HG03521 (cell line): ENCODE measurements around the gene FAM8A1.
"Not testable (repeated sequence)": the region's sequence is repeated elsewhere in the genome, so short reads cannot be mapped to it uniquely, and the experiment has no call there.

Source experiments
- ATAC-seq: cut with Tn5 transposase; IDR thresholded peaks from one replicate; pipeline ENCODE4 v1.9.1; 2021; ENCODE audit warnings: mild to moderate bottlenecking, moderate library complexity; ENCODE audit not compliant: unreplicated experiment

The FAM8A1 gene

GRCh38 chr6:17599877-17600526 lies at the start of gene FAM8A1:
Gene FAM8A1 (plus strand): TSS chr6:17600302. CDS start chr6:17600410, 108 bp downstream.
- ATAC-seq = peak; percentile 86

DNA sequence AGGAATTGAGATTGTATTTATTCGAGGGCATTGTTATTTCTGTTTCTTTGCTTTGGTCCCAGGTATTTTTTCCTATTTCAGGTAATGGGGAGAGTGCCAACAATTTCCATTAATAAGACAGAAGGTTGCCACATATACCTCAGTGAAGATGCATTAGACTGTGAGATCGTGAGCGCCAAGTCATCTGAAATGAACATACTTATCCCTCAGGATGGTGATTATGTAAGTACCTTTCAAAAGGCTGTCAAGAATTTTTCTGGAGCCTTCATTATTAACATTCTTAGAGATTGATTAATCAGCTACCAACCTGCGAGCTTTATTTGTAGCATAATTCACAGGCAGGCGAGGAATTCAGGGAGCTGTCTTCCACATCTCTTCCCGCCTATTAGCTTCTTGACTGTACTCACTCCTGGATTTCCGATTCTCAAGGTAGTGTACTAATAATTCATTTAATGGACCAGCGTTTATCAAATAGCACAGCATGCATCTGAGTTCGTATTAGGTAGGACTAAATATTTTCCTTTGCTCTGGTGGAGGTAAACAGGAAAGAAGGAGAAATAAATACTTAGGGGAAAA lies 48.6 kb upstream of the FAM8A1 start:
- ATAC-seq = no peak

GRCh38 chr6:17552861-17553260 lies 47.2 kb upstream of the FAM8A1 start:
- ATAC-seq = no peak

- no peak for ATAC-seq
Measured at GRCh38 chr6:17556014-17556413, 44.1 kb upstream of the FAM8A1 start.

DNA sequence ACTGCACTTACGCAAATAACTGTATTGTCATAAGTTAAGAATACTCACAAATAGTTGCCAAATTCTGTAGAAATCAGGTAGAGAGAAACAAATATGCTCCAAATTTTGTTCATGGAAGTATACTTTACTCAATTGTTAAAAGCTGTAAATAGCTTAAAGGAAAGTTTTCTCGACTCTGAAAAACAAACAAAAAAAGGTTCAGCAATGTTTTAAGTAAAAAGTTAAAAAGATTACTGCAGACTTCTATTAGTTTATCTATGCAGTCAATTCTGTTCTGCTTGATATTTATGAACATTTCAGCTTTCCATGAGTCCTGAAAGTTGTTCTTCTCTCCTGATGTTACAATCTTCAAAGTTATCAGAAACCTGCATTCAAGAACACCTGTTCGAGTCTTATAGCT lies 37.5 kb upstream of the FAM8A1 start:
- no peak for ATAC-seq

DNA sequence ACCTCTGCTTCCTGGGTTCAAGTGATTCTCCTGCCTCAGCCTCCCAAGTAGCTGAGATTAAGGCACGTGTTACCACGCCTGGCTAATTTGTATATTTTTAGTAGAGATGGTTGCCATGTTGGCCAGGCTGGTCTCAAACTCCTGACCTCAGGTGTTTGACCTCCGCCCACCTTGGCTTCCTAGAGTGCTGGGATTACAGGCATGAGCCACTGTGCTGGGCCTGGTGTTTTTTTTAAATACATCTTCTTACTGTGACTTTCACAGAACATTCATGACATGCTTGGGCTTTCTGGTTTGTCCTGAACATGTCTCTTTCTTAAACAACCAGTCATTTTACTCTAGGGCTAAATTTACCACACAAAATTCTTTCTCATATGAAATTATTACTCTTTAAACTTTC lies 34.7 kb upstream of the FAM8A1 start:
- ATAC-seq = no peak

- no peak for ATAC-seq
Measured at GRCh38 chr6:17574866-17575560, 25.1 kb upstream of the FAM8A1 start.

DNA sequence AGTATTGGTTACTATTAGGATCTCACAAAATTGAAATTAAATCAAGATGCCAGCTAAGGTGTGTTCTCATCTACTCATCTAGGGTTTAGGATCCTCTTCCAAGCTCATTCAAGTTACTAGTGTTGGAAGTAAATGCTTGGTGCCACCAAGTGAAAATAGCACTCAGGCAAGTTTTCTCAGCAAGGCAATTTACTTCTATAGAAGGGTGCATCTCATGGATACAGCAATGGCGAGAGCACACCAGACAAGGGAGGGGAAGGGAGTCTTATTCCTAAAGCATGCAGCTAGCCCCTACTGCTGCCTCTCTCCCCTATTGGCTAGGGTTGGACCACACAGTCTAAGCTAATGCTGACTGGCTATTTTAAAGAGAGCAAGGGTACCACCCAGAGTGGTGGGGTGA lies 23.0 kb upstream of the FAM8A1 start:
- ATAC-seq = no peak

DNA sequence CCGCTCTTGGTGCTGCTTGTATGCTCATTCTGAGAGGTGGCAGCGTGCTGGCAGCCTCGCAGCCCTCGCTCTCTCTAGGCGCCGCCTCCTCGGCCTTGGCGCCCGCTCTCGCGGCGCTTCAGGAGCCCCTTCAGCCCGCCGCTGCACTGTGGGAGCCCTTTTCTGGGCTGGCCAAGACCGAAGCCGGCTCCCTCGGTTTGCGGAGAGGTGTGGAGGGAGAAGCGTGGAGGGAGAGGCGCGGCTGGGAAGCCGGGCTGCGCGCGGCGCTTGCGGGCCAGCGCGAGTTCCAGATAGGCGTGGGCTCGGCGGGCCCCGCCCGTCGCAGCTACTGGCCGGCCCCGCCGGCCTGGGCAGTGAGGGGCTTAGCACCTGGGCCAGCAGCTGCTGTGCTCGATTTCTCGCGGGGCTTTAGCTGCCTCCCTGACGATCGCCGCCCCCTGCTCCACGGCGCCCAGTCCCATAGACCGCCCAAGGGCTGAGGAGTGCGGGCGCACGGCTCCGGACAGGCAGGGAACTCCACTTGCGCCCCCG lies 19.5 kb upstream of the FAM8A1 start:
- peak; percentile 78 for ATAC-seq

DNA sequence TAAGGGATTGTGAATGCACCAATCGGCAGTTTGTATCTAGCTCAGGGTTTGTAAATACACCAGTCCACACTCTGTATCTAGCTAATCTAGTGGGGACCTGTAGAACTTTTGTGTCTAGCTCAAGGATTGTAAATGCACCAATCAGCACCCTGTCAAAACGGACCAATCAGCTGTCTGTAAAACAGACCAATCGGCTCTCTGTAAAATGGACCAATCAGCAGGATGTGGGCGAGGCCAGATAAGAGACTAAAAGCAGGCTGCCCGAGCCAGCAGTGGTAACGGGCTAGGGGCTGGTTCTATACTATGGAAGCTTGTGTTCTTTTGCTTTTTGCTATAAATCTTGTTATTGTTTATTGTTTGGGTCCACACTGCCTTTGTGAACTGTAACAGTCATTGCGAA lies 18.8 kb upstream of the FAM8A1 start:
- not testable (repeated sequence) for ATAC-seq

DNA sequence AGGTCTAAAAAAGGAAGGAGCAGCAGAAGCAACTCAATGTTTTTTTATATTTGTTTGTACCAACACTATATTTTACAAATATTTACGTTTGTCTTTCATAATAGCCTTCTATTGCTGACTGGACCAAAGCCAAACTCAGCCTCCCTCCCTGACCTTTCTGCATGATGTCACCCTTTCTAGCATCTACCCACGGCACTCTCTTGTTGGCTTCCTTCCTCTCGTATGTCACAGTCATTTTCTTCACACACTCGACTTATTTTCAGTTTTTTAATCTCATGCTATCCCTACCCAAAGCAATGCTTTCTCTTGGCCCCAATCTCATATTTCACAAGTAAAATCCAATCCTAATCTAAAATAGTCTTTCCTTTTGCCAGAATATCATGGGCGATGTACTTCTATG lies 16.3 kb upstream of the FAM8A1 start:
- ATAC-seq = no peak

- no peak for ATAC-seq
Measured at GRCh38 chr6:17584241-17584803, 15.8 kb upstream of the FAM8A1 start.

- ATAC-seq = no peak
Measured at GRCh38 chr6:17585766-17586490, 14.2 kb upstream of the FAM8A1 start.

DNA sequence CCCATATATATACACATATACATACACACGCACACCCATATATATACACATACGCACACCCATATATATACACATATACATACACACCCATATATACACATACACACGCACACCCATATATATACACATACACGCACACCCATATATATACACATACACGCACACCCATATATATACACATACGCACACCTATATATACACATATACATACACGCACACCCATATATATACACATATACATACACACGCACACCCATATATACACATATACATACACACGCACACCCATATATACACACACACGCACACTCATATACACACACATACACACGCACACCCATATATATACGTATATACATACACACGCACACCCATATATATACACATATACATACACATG lies 13.5 kb upstream of the FAM8A1 start:
- ATAC-seq = not testable (repeated sequence)

DNA sequence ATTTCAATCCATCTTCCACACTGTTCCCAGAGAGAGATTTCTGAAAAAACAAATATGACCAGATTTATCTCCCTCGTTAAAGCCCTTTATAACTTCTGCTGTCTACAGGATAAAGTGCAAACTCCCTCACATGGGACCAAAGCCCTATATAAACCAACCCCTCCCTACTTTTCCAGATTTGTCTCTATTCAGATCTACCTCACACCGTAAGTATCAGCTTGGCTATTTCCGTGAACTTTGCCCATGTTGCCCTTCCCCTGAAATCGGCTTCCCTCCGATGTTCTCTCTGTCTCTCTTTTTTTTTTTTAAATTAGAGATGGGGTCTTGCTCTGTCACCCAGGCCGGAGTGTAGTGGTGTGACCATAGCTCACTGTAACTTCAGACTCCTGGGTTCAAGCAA lies 12.1 kb upstream of the FAM8A1 start:
- no peak for ATAC-seq

GRCh38 chr6:17589406-17590096 lies 10.6 kb upstream of the FAM8A1 start:
- no peak for ATAC-seq

DNA sequence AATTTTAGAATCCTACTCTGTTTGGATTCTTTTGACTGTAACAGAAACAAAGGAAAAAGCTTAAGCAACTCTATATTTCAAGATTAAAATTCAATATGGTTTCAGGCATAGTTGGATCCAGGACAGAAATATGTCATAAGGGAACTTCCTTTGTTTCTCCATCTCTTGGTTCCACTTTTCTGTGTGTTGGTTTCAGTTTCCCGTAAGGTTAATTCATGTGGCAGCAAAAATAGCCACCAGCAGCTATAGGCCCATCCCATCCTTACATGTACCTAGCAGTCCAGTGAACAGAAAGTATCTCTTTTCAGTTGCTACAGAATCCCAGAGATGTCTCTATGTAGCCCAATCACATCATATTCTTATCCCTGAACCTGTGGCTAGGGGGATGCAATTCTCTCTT lies 8.8 kb upstream of the FAM8A1 start:
- ATAC-seq = no peak

- ATAC-seq = no peak
Measured at GRCh38 chr6:17593246-17593645, 6.9 kb upstream of the FAM8A1 start.

GRCh38 chr6:17596085-17596484 lies 4.0 kb upstream of the FAM8A1 start:
- ATAC-seq = no peak
